GM20431 (cell line): ENCODE data around the gene ACTL9.

Experiments
- in situ Hi-C: fragments of 300-500 bp; cut with MseI, MboI; formaldehyde crosslinking; loops from one replicate; pipeline ENCODE4 v1.15.0; 2020; ENCODE audit warnings: low sequenced_read_pairs; ENCODE audit not compliant: unreplicated experiment

The ACTL9 gene

GRCh38 chr19:8654591-8655339 is 43.8 kb downstream of the ACTL9 start:
- in situ Hi-C loops, result no loop called here

- in situ Hi-C loops, result no loop called here
Observed at GRCh38 chr19:8648240-8648639, 50.4 kb downstream of the ACTL9 start.
